Suppressor macrophage treated with lipopolysaccharide for 1 hour (primary cell): ENCODE results near the gene TPD52L1.
A peak's percentile ranks its signal among the peaks of the same experiment; 100 is the strongest.
"Not testable (repeated sequence)": the region's sequence is repeated elsewhere in the genome, so short reads cannot be mapped to it uniquely, and the experiment has no call there.

Experiments used
- DNase-seq, 3 donors: peaks; one replicate each; pipeline ENCODE4 v3.0.0-alpha.2; 2020 to 2022

Gene TPD52L1, protein sequence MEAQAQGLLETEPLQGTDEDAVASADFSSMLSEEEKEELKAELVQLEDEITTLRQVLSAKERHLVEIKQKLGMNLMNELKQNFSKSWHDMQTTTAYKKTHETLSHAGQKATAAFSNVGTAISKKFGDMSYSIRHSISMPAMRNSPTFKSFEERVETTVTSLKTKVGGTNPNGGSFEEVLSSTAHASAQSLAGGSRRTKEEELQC

GRCh38 chr6:125153391-125154117 lies at the start of gene TPD52L1:
Gene TPD52L1, plus strand, starts transcription at chr6:125153773. Its CDS starts 179 bp downstream, at chr6:125153952.
- DNase-seq, result peak; percentile 59 to 77 (median 61)

- no peak for DNase-seq
These were observed 49.1 kb upstream of the TPD52L1 start for GRCh38 chr6:125104425-125104824.

- no peak for DNase-seq
These were observed 46.5 kb upstream of the TPD52L1 start for GRCh38 chr6:125107048-125107447.

- DNase-seq, result peak in 1 of 3 donors; percentile 41
These were observed 45.7 kb upstream of the TPD52L1 start for GRCh38 chr6:125107896-125108295.

- no peak for DNase-seq
These were observed 43.5 kb upstream of the TPD52L1 start for GRCh38 chr6:125110056-125110455.

DNA sequence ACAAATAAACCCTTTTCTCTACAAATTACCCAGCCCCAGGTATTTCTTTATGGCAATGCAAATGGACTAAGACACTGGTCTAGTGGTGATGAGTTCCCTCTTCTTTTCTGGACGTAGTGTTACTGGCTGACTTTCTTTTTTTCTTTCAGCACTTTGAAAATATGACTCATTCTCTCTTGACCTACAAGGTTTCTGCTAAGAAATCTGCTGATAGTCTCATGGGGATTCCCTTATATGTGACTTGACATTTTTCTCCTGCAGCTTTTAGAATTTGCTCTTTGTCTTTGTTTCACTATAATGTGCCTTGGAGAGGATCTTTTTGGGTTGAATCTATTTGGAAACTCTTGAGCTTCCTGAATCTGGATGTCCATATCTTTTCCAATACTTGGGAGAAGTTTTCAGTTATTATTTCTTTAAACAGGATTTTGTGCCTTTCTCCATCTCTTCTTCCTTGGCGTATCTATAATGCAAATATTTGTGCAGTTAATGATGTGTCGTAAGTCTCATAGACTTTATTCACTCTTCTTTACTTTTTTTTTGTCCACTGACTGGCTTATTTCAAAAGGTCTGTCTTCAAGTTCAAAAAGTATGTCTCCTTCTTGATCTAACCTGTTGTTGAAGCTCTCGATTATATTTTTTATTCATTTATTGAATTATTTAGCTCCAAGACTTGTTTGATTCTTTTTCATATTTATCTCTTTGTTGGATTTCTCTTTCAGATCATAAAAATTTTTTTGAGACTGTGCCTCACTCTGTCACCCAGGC lies 42.2 kb upstream of the TPD52L1 start:
- no peak for DNase-seq

DNA sequence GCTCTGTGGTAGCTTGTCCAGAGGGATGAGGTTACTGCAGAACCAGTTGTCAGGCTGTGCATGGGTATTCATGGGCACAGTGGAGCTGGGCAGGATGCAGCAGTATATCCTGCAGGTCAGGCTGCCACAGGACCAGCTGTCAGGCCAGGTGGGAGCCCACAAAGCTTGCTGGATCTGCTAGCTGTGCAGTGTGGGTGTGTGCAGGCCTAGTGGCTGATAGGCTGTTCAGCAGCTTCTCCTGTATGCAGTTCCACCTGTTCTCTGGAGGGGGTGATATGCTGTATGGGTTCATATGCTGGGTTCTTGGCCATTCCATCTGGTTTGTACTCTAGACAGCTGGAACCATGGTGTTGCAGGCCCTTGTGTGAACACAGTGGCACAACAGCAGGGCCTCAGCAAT lies 40.6 kb upstream of the TPD52L1 start:
- no peak for DNase-seq

DNA sequence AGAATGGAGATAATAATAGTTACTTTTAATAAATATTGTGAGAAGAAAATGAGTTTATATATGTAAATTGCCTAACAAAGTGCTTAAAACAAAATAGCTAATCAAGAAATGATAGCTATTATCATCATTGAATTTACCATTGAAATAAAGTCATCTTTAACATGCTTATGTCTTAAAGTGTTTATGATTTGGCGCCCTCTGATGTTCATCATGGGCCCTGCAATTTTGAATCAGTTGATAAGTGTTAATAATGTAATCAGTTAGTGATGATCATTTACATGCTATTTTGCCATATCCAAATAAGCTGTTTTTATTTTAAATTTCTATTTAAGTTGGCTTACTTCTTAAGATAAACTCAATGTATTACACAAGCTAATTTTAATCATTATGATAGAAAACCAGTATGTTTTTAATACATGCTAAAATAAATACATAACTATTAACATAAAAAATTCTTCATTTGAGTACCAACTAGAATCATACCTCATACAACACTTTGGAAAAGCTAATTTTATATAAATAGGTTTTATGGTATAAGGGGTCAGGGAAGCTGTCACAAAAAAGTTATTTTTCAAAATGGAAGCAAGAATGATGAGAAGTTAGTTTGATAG lies 39.2 kb upstream of the TPD52L1 start:
- DNase-seq, result peak; percentile 64 to 83 (median 81)

- no peak for DNase-seq
These were observed 37.4 kb upstream of the TPD52L1 start for GRCh38 chr6:125116170-125116569.

GRCh38 chr6:125116710-125117109 lies 36.9 kb upstream of the TPD52L1 start:
- DNase-seq, result no peak

DNA sequence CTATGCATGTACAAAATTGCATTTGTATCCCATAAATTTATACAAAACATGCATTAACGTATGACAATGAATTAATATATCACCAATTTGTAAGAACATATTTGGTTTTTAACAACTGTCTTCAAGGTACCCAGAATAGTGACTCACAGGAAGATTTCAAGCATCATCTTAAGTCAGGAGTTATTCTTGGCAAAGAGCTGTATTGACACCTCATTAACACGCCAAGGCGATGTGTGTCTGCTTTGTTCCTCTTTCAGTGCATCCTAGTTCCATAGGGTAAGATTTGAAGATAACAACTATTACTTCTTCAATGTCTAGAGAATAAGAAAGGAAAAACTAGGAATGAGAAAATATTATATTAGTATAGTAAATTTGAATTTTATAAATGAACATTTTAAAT lies 35.8 kb upstream of the TPD52L1 start:
- no peak for DNase-seq

GRCh38 chr6:125120054-125120590 lies 33.5 kb upstream of the TPD52L1 start:
- DNase-seq, result no peak

DNA sequence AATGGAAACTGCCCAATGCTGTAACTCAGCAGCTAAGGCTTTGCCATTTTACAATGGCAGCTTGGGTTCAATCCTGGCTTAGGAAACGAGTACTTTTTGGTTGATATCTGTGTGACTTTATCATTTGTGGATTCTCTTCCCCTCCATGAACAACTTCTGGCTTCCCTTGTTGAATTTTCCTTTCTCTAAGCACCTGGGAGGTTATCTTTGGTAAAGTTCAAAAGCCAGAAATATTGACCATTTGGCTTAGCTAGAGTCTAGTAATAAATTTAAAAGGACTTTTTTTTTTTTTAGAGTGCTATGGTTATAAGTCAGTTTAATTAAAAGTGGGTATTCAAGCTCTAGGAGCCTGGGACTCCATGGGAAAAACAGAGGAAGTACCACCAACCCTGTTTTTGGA lies 31.7 kb upstream of the TPD52L1 start:
- no peak for DNase-seq

DNA sequence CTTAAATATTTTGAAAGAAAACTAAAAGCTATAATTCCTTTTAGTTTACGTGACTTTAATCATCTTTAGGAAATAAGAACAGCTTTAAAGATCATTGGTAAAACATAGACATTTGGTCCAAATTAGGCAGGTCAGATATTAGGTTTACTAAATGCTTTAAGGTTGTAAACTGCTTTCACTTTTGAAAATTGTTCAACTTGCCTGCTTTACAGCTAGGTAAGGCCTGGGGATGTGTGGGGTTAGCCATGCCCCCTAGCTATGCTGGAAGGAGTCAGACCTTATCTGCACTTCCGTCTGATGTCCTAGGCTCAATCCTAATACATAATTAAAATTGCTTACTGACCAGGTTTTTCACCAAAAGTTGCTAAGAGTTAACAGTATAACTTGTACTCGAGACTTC lies 30.5 kb upstream of the TPD52L1 start:
- DNase-seq, result no peak

DNA sequence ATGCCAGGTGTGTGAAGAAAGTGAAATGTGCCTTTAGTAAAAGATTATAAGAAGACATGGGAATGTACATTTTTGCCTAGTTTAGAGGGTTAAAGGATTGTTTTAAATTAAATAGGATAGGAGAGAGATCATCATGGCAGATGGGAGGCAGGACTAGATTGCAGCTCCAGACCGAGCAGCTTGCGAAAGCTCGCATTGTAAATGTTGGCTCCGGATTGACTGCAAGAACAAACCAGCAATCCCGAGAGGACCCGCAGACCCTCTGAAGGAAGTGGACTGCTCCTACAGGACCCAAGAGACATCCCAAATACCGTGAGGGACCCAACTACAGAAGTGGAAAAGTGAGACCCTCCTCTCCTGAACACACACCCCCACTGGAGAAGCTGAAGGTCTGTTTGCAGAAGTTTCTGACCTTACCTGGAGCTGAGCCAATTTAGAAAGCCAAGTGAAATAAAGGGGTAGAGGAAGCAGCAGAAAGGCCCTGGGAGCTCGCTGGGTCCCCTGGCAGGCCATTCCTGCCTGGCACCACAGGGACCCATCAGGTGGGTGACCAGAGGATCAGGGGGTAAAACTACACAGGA lies 30.0 kb upstream of the TPD52L1 start:
- DNase-seq, result no peak

- no peak for DNase-seq
These were observed 29.4 kb upstream of the TPD52L1 start for GRCh38 chr6:125124049-125124669.

GRCh38 chr6:125125856-125126255 lies 27.7 kb upstream of the TPD52L1 start:
- DNase-seq, result not testable (repeated sequence)

GRCh38 chr6:125129354-125129753 lies 24.2 kb upstream of the TPD52L1 start:
- no peak for DNase-seq

- DNase-seq, result no peak
These were observed 21.5 kb upstream of the TPD52L1 start for GRCh38 chr6:125132058-125132457.

DNA sequence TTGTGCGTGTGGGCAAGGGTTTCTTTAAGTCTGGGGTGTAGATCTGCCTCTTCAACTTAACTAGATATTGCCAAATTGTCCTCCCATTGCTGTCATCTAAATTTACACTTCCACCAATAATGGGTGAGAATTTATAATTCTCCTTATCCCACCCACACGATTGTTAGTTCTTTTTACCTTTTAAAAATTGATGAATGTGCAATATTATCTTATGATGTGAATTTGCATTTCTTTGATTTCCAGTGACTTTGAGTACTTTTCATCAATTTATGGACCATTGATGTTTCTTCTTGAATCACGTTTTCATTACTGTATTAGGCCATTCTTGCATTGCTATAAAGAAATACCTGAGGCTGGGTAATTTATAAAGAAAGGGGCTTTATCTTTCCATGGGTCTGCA lies 17.2 kb upstream of the TPD52L1 start:
- no peak for DNase-seq

DNA sequence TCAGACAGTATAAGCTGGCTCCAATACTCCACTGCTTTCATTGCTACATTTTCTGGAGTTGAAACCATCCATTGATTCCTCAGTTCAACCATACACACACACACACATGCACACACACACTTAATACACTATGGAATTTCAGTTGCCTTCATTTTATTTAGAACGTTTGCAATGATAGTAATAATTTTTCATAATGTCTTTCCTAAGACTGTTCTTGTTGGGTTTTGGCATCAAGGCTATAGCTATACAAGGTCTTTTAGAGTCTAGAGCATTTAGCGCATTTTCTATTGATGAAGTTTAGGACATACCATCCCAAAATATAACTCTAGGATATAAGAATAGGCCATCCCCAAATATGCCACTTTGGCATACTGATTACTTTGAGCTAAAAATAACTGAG lies 15.5 kb upstream of the TPD52L1 start:
- DNase-seq, result no peak

DNA sequence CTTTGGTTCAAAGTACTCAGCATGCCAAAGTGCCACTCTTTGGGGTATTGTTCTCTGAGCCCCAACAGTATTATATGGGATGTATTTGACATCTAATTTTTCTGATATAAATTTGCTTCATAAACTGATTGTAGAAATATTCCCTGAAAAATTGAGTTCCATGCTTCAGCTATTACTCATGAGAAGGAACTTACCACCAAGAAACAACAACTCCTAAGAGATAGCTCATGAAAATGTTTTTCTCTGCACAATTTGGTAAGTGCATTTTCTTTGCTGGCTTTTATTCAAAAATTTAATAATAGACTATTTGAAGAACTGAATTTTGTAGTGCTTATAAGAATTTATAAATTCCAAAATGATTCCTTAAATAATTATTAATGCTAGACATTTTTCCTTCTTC lies 12.8 kb upstream of the TPD52L1 start:
- DNase-seq, result no peak
